Femur (tissue), 1 donor: Measurements from ENCODE around the gene KLF15.
A peak's percentile ranks its signal among the peaks of the same experiment; 100 is the strongest.

Source experiments
- DNase-seq: peaks from one replicate; pipeline ENCODE4 v3.0.0-alpha.2; 2017

Gene KLF15

GRCh38 chr3:126319701-126320295, 37.4 kb downstream of the KLF15 start:
- no peak for DNase-seq

- peak; percentile 8 for DNase-seq
These were observed 39.9 kb downstream of the KLF15 start for GRCh38 chr3:126317029-126317996.

GRCh38 chr3:126316501-126316939, 40.7 kb downstream of the KLF15 start:
- DNase-seq, result no peak

GRCh38 chr3:126316031-126316461, 41.2 kb downstream of the KLF15 start:
- DNase-seq, result peak; percentile 11

GRCh38 chr3:126314790-126315658, 42.2 kb downstream of the KLF15 start:
- DNase-seq, result peak; percentile 15

GRCh38 chr3:126314305-126314789, 42.9 kb downstream of the KLF15 start:
- DNase-seq, result no peak

- peak; percentile 5 for DNase-seq
These were observed 43.5 kb downstream of the KLF15 start for GRCh38 chr3:126313580-126314304.

- DNase-seq, result no peak
These were observed 44.0 kb downstream of the KLF15 start for GRCh38 chr3:126313166-126313565.

GRCh38 chr3:126312341-126312740, 44.9 kb downstream of the KLF15 start:
- no peak for DNase-seq

GRCh38 chr3:126311338-126311978, 45.8 kb downstream of the KLF15 start:
- DNase-seq, result no peak

GRCh38 chr3:126310816-126311215, 46.4 kb downstream of the KLF15 start:
- no peak for DNase-seq

- no peak for DNase-seq
These were observed 47.1 kb downstream of the KLF15 start for GRCh38 chr3:126309861-126310655.

GRCh38 chr3:126309165-126309564, 48.0 kb downstream of the KLF15 start:
- no peak for DNase-seq

GRCh38 chr3:126308394-126309125, 48.6 kb downstream of the KLF15 start:
- no peak for DNase-seq

GRCh38 chr3:126307591-126308393, 49.4 kb downstream of the KLF15 start:
- DNase-seq, result no peak

GRCh38 chr3:126306888-126307482, 50.2 kb downstream of the KLF15 start:
- DNase-seq, result no peak

GRCh38 chr3:126306397-126306796, 50.8 kb downstream of the KLF15 start:
- DNase-seq, result no peak

GRCh38 chr3:126305427-126305826, 51.8 kb downstream of the KLF15 start:
- no peak for DNase-seq

GRCh38 chr3:126304704-126305103, 52.5 kb downstream of the KLF15 start:
- no peak for DNase-seq
